ENCODE results near the gene GAK. TPM values are rescaled to one million over a fixed set of nuclear protein-coding genes. Genes with fewer than 3 reads are reported as not detected.

Gene GAK
- polyA plus RNA-seq, 1 donor (not counting 4 experiments of a cell fraction or from before 2014, with no cell fraction given) = 18.4 TPM

- dilution Hi-C loops (cut with MboI; ENCODE audit: extremely low pct_ligation_motif_present, low sequenced_read_pairs) = no loop called here
- no peak overlapping the region for H3K4me2 ChIP-seq (ENCODE audit: control insufficient read depth, extremely low read depth, insufficient read depth, low read depth, low read length)
- H3K36me3 ChIP-seq (ENCODE audit: control insufficient read depth in 2 of 2, extremely low read depth in 1 of 2, insufficient read depth in 2 of 2, low read length in 2 of 2) = peaks cover 6 to 27% of the 10 kb centered on the region in 2 experiments
- H3K4me1 ChIP-seq (ENCODE audit: control insufficient read depth, extremely low read depth, insufficient read depth, low read length) = no peaks in the 10 kb centered on the region
- no peaks in the 10 kb centered on the region for H3K9me3 ChIP-seq (ENCODE audit: control insufficient read depth, low read depth, low read length)
- H3K9ac ChIP-seq (ENCODE audit: control insufficient read depth, extremely low read depth, insufficient read depth, low read length) = no peak overlapping the region
- no peak overlapping the region for H2AFZ ChIP-seq (ENCODE audit: control insufficient read depth, low read length)
- no peak overlapping the region for H3K4me3 ChIP-seq (ENCODE audit: control insufficient read depth in 2 of 3, extremely low read depth in 1 of 3, insufficient read depth in 2 of 3, low read depth in 1 of 3, low read length in 3 of 3)
- TF ChIP-seq CTCF (optimal IDR thresholded peaks at IDR 0.05 in 1 of 3, IDR thresholded peaks at IDR 0.05 in 1 of 3, conservative IDR thresholded peaks at IDR 0.05 in 1 of 3; ENCODE audit: extremely low read depth in 1 of 3, insufficient read depth in 2 of 3, low read length in 3 of 3) = no peak
- no peak for TF ChIP-seq EZH2 (IDR thresholded peaks at IDR 0.05; ENCODE audit: low read length)
- DNase-seq (ENCODE audit: low read depth, low spot score) (no peak), FAIRE-seq (no peak)
- no peaks in the 10 kb centered on the region for H3K27me3 ChIP-seq (ENCODE audit: control insufficient read depth, extremely low read depth, insufficient read depth, low read length)
- H3K79me2 ChIP-seq (ENCODE audit: control insufficient read depth, insufficient read depth, low read length) = peaks cover 13% of the 10 kb centered on the region
- H3K27ac ChIP-seq (ENCODE audit: control insufficient read depth, insufficient read depth, low read length) = no peak overlapping the region
- no peaks in the 10 kb centered on the region for H4K20me1 ChIP-seq (ENCODE audit: control insufficient read depth, extremely low read depth, insufficient read depth, low read length)
- no peaks in the 10 kb centered on the region for H3K9me1 ChIP-seq (ENCODE audit: control insufficient read depth, extremely low read depth, insufficient read depth, low read length)
Observed at GRCh38 chr4:898123-898522, 34.0 kb downstream of the GAK start.

- Histone ChIP-seq H3K9me1 (ENCODE audit: control insufficient read depth, extremely low read depth, insufficient read depth, low read length) (no peaks in the 10 kb centered on the region), H3K4me1 (ENCODE audit: control insufficient read depth, extremely low read depth, insufficient read depth, low read length) (no peaks in the 10 kb centered on the region), H3K9me3 (ENCODE audit: control insufficient read depth, low read depth, low read length) (no peaks in the 10 kb centered on the region), H3K9ac (ENCODE audit: control insufficient read depth, extremely low read depth, insufficient read depth, low read length) (no peak overlapping the region), H3K27ac (ENCODE audit: control insufficient read depth, insufficient read depth, low read length) (no peak overlapping the region), H3K4me3 (ENCODE audit: control insufficient read depth in 2 of 3, extremely low read depth in 1 of 3, insufficient read depth in 2 of 3, low read depth in 1 of 3, low read length in 3 of 3) (no peak overlapping the region), H3K79me2 (ENCODE audit: control insufficient read depth, insufficient read depth, low read length) (peaks cover 13% of the 10 kb centered on the region), H2AFZ (ENCODE audit: control insufficient read depth, low read length) (no peak overlapping the region), H4K20me1 (ENCODE audit: control insufficient read depth, extremely low read depth, insufficient read depth, low read length) (no peaks in the 10 kb centered on the region), H3K27me3 (ENCODE audit: control insufficient read depth, extremely low read depth, insufficient read depth, low read length) (no peaks in the 10 kb centered on the region), H3K36me3 (ENCODE audit: control insufficient read depth in 2 of 2, extremely low read depth in 1 of 2, insufficient read depth in 2 of 2, low read length in 2 of 2) (peaks cover 15 to 42% of the 10 kb centered on the region in 2 experiments), H3K4me2 (ENCODE audit: control insufficient read depth, extremely low read depth, insufficient read depth, low read depth, low read length) (no peak overlapping the region)
- no peak for FAIRE-seq
- TF ChIP-seq CTCF (optimal IDR thresholded peaks at IDR 0.05 in 1 of 3, IDR thresholded peaks at IDR 0.05 in 1 of 3, conservative IDR thresholded peaks at IDR 0.05 in 1 of 3; ENCODE audit: extremely low read depth in 1 of 3, insufficient read depth in 2 of 3, low read length in 3 of 3) (no peak), EZH2 (IDR thresholded peaks at IDR 0.05; ENCODE audit: low read length) (no peak)
- dilution Hi-C loops (cut with MboI; ENCODE audit: extremely low pct_ligation_motif_present, low sequenced_read_pairs) = no loop called here
- DNase-seq (ENCODE audit: low read depth, low spot score) = no peak
Observed at GRCh38 chr4:896630-897029, 35.5 kb downstream of the GAK start.

Measured in keratinocyte (primary cell).